H9 (cell line): ENCODE results near the gene AIFM1. TPM values are rescaled to one million over a fixed set of nuclear protein-coding genes. Genes with fewer than 3 reads are reported as not detected.

Experiments used
- DNase-seq: peaks from one replicate; pipeline ENCODE4 v3.0.0-alpha.2; 2017
- H2AFZ ChIP-seq: one replicate; pipeline ENCODE4 v1.6.1; 2013; ENCODE audit warnings: mild to moderate bottlenecking, low read length, control low read depth, moderate library complexity
- H2AK5ac ChIP-seq: 2 replicates; pipeline ENCODE4 v1.6.1; 2013; ENCODE audit warnings: low read length, control low read depth, mixed read lengths; ENCODE audit not compliant: insufficient read length
- H2BK120ac ChIP-seq: one replicate; pipeline ENCODE4 v1.6.1; 2013; ENCODE audit warnings: low read depth, mild to moderate bottlenecking, low read length, control low read depth, inconsistent platforms; ENCODE audit not compliant: poor library complexity, severe bottlenecking
- H2BK12ac ChIP-seq: 2 replicates; pipeline ENCODE4 v1.6.1; 2013; ENCODE audit warnings: low read length, control low read depth, mixed read lengths, low read depth; ENCODE audit not compliant: insufficient read length
- H2BK15ac ChIP-seq: 2 replicates; pipeline ENCODE4 v1.6.1; 2013; ENCODE audit warnings: low read depth, low read length, control low read depth
- H2BK20ac ChIP-seq: one replicate; pipeline ENCODE4 v1.6.1; 2013; ENCODE audit warnings: low read depth, mild to moderate bottlenecking, low read length, control low read depth, inconsistent platforms; ENCODE audit not compliant: poor library complexity, severe bottlenecking
- H2BK5ac ChIP-seq: 2 replicates; pipeline ENCODE4 v1.6.1; 2013; ENCODE audit warnings: low read length, control low read depth, mixed read lengths; ENCODE audit not compliant: insufficient read length
- H3K14ac ChIP-seq: 2 replicates; pipeline ENCODE4 v1.6.1; 2013; ENCODE audit warnings: low read length, control low read depth; ENCODE audit not compliant: insufficient read depth
- H3K18ac ChIP-seq: 2 replicates; pipeline ENCODE4 v1.6.1; 2013; ENCODE audit warnings: low read depth, mild to moderate bottlenecking, mixed read lengths, low read length, control low read depth; ENCODE audit not compliant: insufficient read length
- H3K23ac ChIP-seq: 2 replicates; pipeline ENCODE4 v1.6.1; 2013; ENCODE audit warnings: low read length, control low read depth, mixed read lengths, low read depth; ENCODE audit not compliant: insufficient read length
- H3K23me2 ChIP-seq: 2 replicates; pipeline ENCODE4 v1.6.1; 2013; ENCODE audit warnings: low read depth, mild to moderate bottlenecking, mixed read lengths, low read length, control low read depth; ENCODE audit not compliant: insufficient read length, poor library complexity, severe bottlenecking
- H3K27ac ChIP-seq: 2 replicates; pipeline ENCODE4 v1.5.1; 2013; ENCODE audit warnings: low read length, control low read depth, mixed read lengths, low read depth; ENCODE audit not compliant: insufficient read length
- H3K27me3 ChIP-seq: 2 replicates; pipeline ENCODE4 v1.6.1; 2013; ENCODE audit warnings: low read length, control low read depth, inconsistent platforms; ENCODE audit not compliant: insufficient read depth
- H3K4ac ChIP-seq: 2 replicates; pipeline ENCODE4 v1.6.1; 2013; ENCODE audit warnings: low read depth, mild to moderate bottlenecking, control low read depth, inconsistent platforms, low read length, moderate library complexity
- H3K4me1 ChIP-seq: 2 replicates; pipeline ENCODE4 v1.6.1; 2013; ENCODE audit warnings: low read length, control low read depth, inconsistent platforms; ENCODE audit not compliant: insufficient read depth
- H3K4me2 ChIP-seq: 2 replicates; pipeline ENCODE4 v1.6.1; 2013; ENCODE audit warnings: low read length, control low read depth, mixed read lengths; ENCODE audit not compliant: insufficient read length, insufficient read depth
- H3K56ac ChIP-seq: 2 replicates; pipeline ENCODE4 v1.6.1; 2013; ENCODE audit warnings: low read depth, mild to moderate bottlenecking, mixed read lengths, low read length, control low read depth; ENCODE audit not compliant: insufficient read length
- H3K79me1 ChIP-seq: 2 replicates; pipeline ENCODE4 v1.6.1; 2013; ENCODE audit warnings: low read depth, mild to moderate bottlenecking, moderate library complexity, low read length, control low read depth, inconsistent platforms; ENCODE audit not compliant: insufficient read depth, poor library complexity, severe bottlenecking
- H3K79me2 ChIP-seq: 2 replicates; pipeline ENCODE4 v1.6.1; 2013; ENCODE audit warnings: low read length, control low read depth, inconsistent platforms; ENCODE audit not compliant: insufficient read depth
- H3K9ac ChIP-seq: 2 replicates; pipeline ENCODE4 v1.6.1; 2013; ENCODE audit warnings: low read length, control low read depth, mixed read lengths; ENCODE audit not compliant: insufficient read length; ENCODE audit errors: extremely low read depth
- H3K9me3 ChIP-seq: one replicate; pipeline ENCODE4 v1.6.1; 2013; ENCODE audit warnings: low read depth, low read length, inconsistent platforms; ENCODE audit not compliant: control insufficient read depth
- H3T11ph ChIP-seq: one replicate; pipeline ENCODE4 v1.6.1; 2013; ENCODE audit warnings: mild to moderate bottlenecking, low read length, control low read depth, inconsistent platforms
- H4K20me1 ChIP-seq: one replicate; pipeline ENCODE4 v1.6.1; 2013; ENCODE audit not compliant: control insufficient read depth, insufficient read length, insufficient read depth
- H4K5ac ChIP-seq: 2 replicates; pipeline ENCODE4 v1.6.1; 2013; ENCODE audit warnings: low read depth, mild to moderate bottlenecking, mixed read lengths, low read length, control low read depth; ENCODE audit not compliant: insufficient read length
- H4K8ac ChIP-seq: replicated peaks from 2 replicates; pipeline ENCODE4 v1.6.1; 2013; ENCODE audit warnings: low read length, control low read depth, mixed read lengths, low read depth; ENCODE audit not compliant: insufficient read length
- H4K91ac ChIP-seq: 2 replicates; pipeline ENCODE4 v1.6.1; 2013; ENCODE audit warnings: low read depth, mild to moderate bottlenecking, moderate library complexity, mixed read lengths, low read length, control low read depth; ENCODE audit not compliant: insufficient read length
- H3K27ac Mint-ChIP-seq, 3 experiments: 2 replicates in 2 of 3; 3 replicates in 1 of 3; pipeline ENCODE4 v1.8.0; 2020 to 2021; ENCODE audit warnings: mixed read lengths in 3 of 3, mild to moderate bottlenecking in 1 of 3, moderate library complexity in 1 of 3
- H3K27me3 Mint-ChIP-seq: 2 replicates; pipeline ENCODE4 v1.8.0; 2021; ENCODE audit warnings: low read depth, mild to moderate bottlenecking, moderate library complexity, mixed read lengths
- H3K36me3 Mint-ChIP-seq, 3 experiments: 2 replicates in 2 of 3; 3 replicates in 1 of 3; pipeline ENCODE4 v1.8.0; 2020 to 2021; ENCODE audit warnings: low read depth in 3 of 3, mixed read lengths in 3 of 3; ENCODE audit not compliant: insufficient read depth in 1 of 3
- H3K4me1 Mint-ChIP-seq, 2 experiments: 2 replicates each; pipeline ENCODE4 v1.8.0; 2020; ENCODE audit warnings: mixed read lengths in 2 of 2
- H3K4me3 Mint-ChIP-seq, 2 experiments: 2 replicates in 1 of 2; 3 replicates in 1 of 2; pipeline ENCODE4 v1.8.0; 2020 to 2021; ENCODE audit warnings: mild to moderate bottlenecking in 2 of 2, mixed read lengths in 2 of 2, moderate library complexity in 1 of 2
- H3K9me3 Mint-ChIP-seq, 2 experiments: 2 replicates in 1 of 2; 3 replicates in 1 of 2; pipeline ENCODE4 v1.8.0; 2020; ENCODE audit warnings: mild to moderate bottlenecking in 2 of 2, mixed read lengths in 2 of 2, moderate library complexity in 1 of 2
- WGBS: extraction: QIAGEN DNeasy Blood & Tissue Kit; methylation state at CpG from one replicate; pipeline ENCODE4 v1.1.7; 2013; ENCODE audit warnings: missing lambda C conversion rate, low lambda C conversion rate, mixed read lengths; ENCODE audit not compliant: insufficient read length; ENCODE audit errors: extremely low coverage; 5-methylcytosine and 5-hydroxymethylcytosine counted together
- total RNA-seq: library from RNA; stranded (reverse); gene quantifications from 2 replicates; pipeline ENCODE4 v1.2.1, GENCODE V29; 2021
- TF ChIP-seq, protein P1 (sequence below): fragments of 200-600 bp; sonication (generic); conservative IDR thresholded peaks from 3 replicates; pipeline ENCODE4 v1.8.0; 2021; ENCODE audit warnings: antibody characterized with exemption, mild to moderate bottlenecking

AIFM1 gene
- total RNA-seq, 1 experiment from 2014 or later: 43.7 TPM

DNA sequence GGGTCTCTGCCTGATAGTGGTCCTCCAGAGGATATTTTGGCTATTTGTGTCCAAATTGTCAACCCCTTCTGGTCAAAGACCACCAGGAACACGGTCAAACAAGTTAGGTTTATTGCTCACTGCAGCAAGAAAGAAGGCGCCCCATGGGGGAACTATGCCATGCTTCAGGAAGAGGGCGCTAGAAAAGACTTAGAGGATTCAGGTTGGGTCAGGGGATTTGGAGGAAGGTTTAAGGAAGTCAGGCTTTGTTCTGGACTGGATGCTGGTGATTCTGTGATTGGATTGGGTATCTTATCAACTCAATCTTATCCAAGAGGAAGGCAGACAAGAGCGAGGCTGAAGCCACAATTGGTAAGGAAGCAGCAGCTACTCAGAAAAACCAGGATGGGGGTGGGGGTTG, 41.1 kb downstream of the AIFM1 start:
- no peak overlapping the region for H2BK20ac ChIP-seq
- no peak overlapping the region for H4K91ac ChIP-seq
- Mint-ChIP-seq H3K27ac (no peak overlapping the region; a peak in 1 of 7 replicates), H3K36me3 (peaks cover 16 to 28% (median 22%) of the 10 kb centered on the region in 3 experiments; a peak in 6 of 7 replicates), H3K27me3 (peaks cover 18% of the 10 kb centered on the region), H3K4me3 (no peak overlapping the region), H3K9me3 (peaks cover 0 to 72% of the 10 kb centered on the region in 2 experiments; a peak in 2 of 5 replicates), H3K4me1 (peaks cover 3 to 5% of the 10 kb centered on the region in 2 experiments; a peak in 3 of 4 replicates)
- H3T11ph ChIP-seq: no peak overlapping the region
- H3K4me2 ChIP-seq: no peak overlapping the region
- no peak overlapping the region for H3K14ac ChIP-seq
- no peak overlapping the region for H3K56ac ChIP-seq
- no peak overlapping the region for H3K27ac ChIP-seq
- H3K23ac ChIP-seq: no peak overlapping the region
- H4K5ac ChIP-seq: no peak overlapping the region
- H3K9me3 ChIP-seq: peaks cover 18% of the 10 kb centered on the region
- H3K4ac ChIP-seq: no peak overlapping the region
- H3K4me1 ChIP-seq: no peaks in the 10 kb centered on the region
- no peak overlapping the region for H2BK5ac ChIP-seq
- H3K18ac ChIP-seq: no peak overlapping the region
- no peaks in the 10 kb centered on the region for H4K20me1 ChIP-seq
- H2BK120ac ChIP-seq: no peak overlapping the region
- H2BK12ac ChIP-seq: no peak overlapping the region
- no peak for DNase-seq
- TF ChIP-seq, protein P1, sequence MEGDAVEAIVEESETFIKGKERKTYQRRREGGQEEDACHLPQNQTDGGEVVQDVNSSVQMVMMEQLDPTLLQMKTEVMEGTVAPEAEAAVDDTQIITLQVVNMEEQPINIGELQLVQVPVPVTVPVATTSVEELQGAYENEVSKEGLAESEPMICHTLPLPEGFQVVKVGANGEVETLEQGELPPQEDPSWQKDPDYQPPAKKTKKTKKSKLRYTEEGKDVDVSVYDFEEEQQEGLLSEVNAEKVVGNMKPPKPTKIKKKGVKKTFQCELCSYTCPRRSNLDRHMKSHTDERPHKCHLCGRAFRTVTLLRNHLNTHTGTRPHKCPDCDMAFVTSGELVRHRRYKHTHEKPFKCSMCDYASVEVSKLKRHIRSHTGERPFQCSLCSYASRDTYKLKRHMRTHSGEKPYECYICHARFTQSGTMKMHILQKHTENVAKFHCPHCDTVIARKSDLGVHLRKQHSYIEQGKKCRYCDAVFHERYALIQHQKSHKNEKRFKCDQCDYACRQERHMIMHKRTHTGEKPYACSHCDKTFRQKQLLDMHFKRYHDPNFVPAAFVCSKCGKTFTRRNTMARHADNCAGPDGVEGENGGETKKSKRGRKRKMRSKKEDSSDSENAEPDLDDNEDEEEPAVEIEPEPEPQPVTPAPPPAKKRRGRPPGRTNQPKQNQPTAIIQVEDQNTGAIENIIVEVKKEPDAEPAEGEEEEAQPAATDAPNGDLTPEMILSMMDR: no peak; the same call in 2 of the 3 replicates
- no peaks in the 10 kb centered on the region for H3K27me3 ChIP-seq
- no peak overlapping the region for H3K9ac ChIP-seq
- no peak overlapping the region for H2BK15ac ChIP-seq
- no peak overlapping the region for H4K8ac ChIP-seq
- no peaks in the 10 kb centered on the region for H3K79me2 ChIP-seq
- H2AK5ac ChIP-seq: no peak overlapping the region
- H3K23me2 ChIP-seq: peaks cover 3% of the 10 kb centered on the region
- H2AFZ ChIP-seq: no peak overlapping the region
- no CpG with 5 or more reads among the region's 4 CpGs for WGBS
- H3K79me1 ChIP-seq: no peaks in the 10 kb centered on the region
